SH-SY5Y (cell line): Measurements from ENCODE around the gene L2HGDH.

Source experiments
- GATA2 ChIP-seq: IDR thresholded peaks from 2 replicates; pipeline ENCODE4 v1.6.1; 2011; ENCODE audit warnings: mild to moderate bottlenecking, low read depth, low read length
- GATA3 ChIP-seq: IDR thresholded peaks from 2 replicates; pipeline ENCODE4 v1.6.1; 2011; ENCODE audit warnings: low read depth, mild to moderate bottlenecking, low read length, moderate library complexity

- TF ChIP-seq GATA2 (no peak), GATA3 (no peak)
These were observed 81.7 kb downstream of the L2HGDH start for GRCh38 chr14:50230401-50230700.
